Cardiac muscle cell (in vitro differentiated cells and primary cell): Measurements from ENCODE around the gene UBE2K. TPM values are rescaled to one million over a fixed set of nuclear protein-coding genes. Genes with fewer than 3 reads are reported as not detected.
"Not testable (repeated sequence)": the region's sequence is repeated elsewhere in the genome, so short reads cannot be mapped to it uniquely, and the experiment has no call there.

Experiments used
- DNase-seq, 2 donors: peaks; one replicate each; pipeline versions ENCODE4 v3.0.0 to v3.0.0-alpha.2; 2010 to 2017; ENCODE audit warnings: low read depth in 1 of 2, low spot score in 1 of 2
- H3K27ac ChIP-seq: fragments of 200-600 bp; sonication (generic); 2 replicates; pipeline ENCODE4 v1.5.1; 2016
- H3K27me3 ChIP-seq: fragments of 200-600 bp; sonication (generic); 2 replicates; pipeline ENCODE4 v1.6.0; 2016; ENCODE audit warnings: control low read depth
- H3K36me3 ChIP-seq: fragments of 200-600 bp; sonication (generic); 2 replicates; pipeline ENCODE4 v1.5.1; 2016; ENCODE audit warnings: control low read depth
- H3K4me1 ChIP-seq: fragments of 200-600 bp; sonication (generic); 2 replicates; pipeline ENCODE4 v1.8.1; 2017; ENCODE audit warnings: low read depth, mild to moderate bottlenecking, mixed run types
- H3K4me3 ChIP-seq: fragments of 200-600 bp; sonication (generic); 2 replicates; pipeline ENCODE4 v1.5.1; 2016; ENCODE audit warnings: mild to moderate bottlenecking
- H3K9me3 ChIP-seq: fragments of 200-600 bp; sonication (generic); 2 replicates; pipeline ENCODE4 v1.5.1; 2017; ENCODE audit warnings: low read depth, mild to moderate bottlenecking, control low read depth
- polyA plus RNA-seq: library from polyadenylated mRNA; unstranded; fragments of >200 nt; fragmentation: Nextera tagmentation; extraction: Ambion mirVana; gene quantifications from 2 replicates; pipeline ENCODE4 v1.2.1, GENCODE V29; 2016
- total RNA-seq: library from RNA; depleted of rRNA; stranded (reverse); fragments of >200 nt; gene quantifications from 2 replicates; pipeline ENCODE4 v1.2.3, GENCODE V29; 2016
- TF ChIP-seq, protein P1 (sequence below): IDR thresholded peaks from 2 replicates; pipeline ENCODE4 v1.5.1; 2012; ENCODE audit warnings: low read depth, mild to moderate bottlenecking, low read length

Gene UBE2K
- total and polyA plus RNA-seq, 2 experiments from 2014 or later, result 52.0 to 52.5 TPM

DNA sequence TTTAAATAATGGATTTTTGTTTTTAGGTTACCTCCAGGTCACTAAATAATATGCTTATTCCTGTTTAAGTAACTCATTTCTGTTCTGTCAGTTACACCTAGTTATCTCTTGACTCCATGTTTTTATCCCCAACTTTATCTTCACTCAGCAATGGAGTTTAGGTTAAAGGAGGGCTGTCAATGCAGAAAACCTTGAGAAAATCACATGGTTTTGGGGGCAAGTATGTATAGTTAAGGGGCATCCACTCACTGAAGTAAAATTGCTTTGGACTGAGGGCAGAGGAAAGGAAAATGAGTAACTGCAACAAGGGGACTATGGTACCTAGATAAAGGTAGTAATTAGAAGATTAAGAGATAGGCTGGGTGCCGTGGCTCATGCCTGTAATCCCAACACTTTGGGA is 87.1 kb downstream of the UBE2K start:
- peak overlapping the region; percentile 24 for H3K27ac ChIP-seq

DNA sequence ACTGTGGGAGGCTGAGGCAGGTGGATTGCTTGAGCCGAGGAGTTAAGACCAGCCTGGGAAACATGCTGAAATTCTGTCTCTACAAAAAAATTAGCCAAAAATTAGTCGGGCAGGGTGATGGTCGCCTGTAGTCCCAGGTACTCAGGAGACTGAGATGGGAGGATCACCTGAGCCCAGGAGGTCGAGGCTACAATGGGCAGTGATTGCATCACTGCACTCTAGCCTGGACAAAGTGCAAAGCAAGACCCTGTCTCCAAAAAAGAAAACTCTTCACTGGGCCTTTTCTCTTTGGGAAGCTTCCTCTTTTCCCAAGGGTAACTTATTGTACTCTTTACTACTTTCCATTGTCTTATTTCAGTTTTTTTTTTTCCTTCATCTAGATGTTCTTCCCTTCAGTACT is 88.9 kb downstream of the UBE2K start:
- no peaks in the 10 kb centered on the region for H3K27me3 ChIP-seq
- DNase-seq, result no peak
- H3K4me3 ChIP-seq, result no peak overlapping the region
- TF ChIP-seq, protein P1, sequence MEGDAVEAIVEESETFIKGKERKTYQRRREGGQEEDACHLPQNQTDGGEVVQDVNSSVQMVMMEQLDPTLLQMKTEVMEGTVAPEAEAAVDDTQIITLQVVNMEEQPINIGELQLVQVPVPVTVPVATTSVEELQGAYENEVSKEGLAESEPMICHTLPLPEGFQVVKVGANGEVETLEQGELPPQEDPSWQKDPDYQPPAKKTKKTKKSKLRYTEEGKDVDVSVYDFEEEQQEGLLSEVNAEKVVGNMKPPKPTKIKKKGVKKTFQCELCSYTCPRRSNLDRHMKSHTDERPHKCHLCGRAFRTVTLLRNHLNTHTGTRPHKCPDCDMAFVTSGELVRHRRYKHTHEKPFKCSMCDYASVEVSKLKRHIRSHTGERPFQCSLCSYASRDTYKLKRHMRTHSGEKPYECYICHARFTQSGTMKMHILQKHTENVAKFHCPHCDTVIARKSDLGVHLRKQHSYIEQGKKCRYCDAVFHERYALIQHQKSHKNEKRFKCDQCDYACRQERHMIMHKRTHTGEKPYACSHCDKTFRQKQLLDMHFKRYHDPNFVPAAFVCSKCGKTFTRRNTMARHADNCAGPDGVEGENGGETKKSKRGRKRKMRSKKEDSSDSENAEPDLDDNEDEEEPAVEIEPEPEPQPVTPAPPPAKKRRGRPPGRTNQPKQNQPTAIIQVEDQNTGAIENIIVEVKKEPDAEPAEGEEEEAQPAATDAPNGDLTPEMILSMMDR, result no peak
- no peaks in the 10 kb centered on the region for H3K36me3 ChIP-seq
- no peaks in the 10 kb centered on the region for H3K9me3 ChIP-seq
- H3K4me1 ChIP-seq, result no peaks in the 10 kb centered on the region
- H3K27ac ChIP-seq, result no peak overlapping the region

More for the DNA sequence above, 87.1 kb downstream of the UBE2K start:
- no peaks in the 10 kb centered on the region for H3K36me3 ChIP-seq
- H3K27me3 ChIP-seq, result no peaks in the 10 kb centered on the region
- no peaks in the 10 kb centered on the region for H3K9me3 ChIP-seq
- no peak for DNase-seq
- H3K4me3 ChIP-seq, result no peak overlapping the region
- TF ChIP-seq, protein P1, result no peak
- H3K4me1 ChIP-seq, result no peaks in the 10 kb centered on the region

DNA sequence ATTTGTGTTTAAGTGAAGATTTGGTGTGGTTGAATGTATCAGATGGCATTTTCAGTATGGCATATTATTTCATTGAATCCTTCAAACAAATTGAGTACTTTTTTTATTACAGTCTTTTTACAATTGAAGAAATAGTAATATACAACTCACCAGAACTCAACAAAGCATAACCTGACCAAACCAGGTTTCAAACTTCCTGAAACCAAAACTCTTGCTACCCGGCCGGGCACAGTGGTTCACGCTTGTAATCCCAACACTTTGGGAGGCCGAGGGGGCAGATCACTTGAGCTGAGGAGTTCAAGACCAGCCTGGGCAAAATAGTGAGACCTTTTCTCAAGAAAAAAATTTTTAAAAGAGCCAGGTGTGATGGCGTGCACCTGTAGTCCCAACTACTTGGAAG is 94.2 kb downstream of the UBE2K start:
- Histone ChIP-seq H3K4me1 (no peaks in the 10 kb centered on the region), H3K9me3 (no peaks in the 10 kb centered on the region), H3K36me3 (no peaks in the 10 kb centered on the region), H3K4me3 (no peak overlapping the region), H3K27me3 (no peaks in the 10 kb centered on the region), H3K27ac (no peak overlapping the region)
- no peak for DNase-seq
- TF ChIP-seq, protein P1, result no peak

DNA sequence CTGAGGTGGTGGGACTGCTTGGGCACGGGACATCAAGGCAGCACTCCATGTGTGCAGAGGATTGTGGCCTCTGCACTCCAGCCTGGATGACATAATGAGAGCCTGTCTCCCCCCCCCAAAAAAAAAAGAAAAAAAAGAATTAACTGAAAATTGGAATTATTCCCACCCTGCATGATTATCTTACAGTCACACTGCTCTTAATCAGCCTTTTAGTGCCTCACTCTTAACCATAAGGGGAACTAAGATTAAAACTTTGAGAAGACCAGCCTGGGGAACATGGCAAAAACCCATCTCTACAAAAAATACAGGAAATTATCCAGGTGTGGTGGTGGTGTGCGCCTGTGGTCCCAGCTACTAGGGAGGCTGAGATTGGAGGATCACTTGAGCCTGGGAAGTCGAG is 94.6 kb downstream of the UBE2K start:
- TF ChIP-seq, protein P1, result no peak
- Histone ChIP-seq H3K27ac (no peak overlapping the region), H3K27me3 (no peaks in the 10 kb centered on the region), H3K9me3 (no peaks in the 10 kb centered on the region), H3K36me3 (no peaks in the 10 kb centered on the region), H3K4me1 (no peaks in the 10 kb centered on the region), H3K4me3 (no peak overlapping the region)
- no peak for DNase-seq

DNA sequence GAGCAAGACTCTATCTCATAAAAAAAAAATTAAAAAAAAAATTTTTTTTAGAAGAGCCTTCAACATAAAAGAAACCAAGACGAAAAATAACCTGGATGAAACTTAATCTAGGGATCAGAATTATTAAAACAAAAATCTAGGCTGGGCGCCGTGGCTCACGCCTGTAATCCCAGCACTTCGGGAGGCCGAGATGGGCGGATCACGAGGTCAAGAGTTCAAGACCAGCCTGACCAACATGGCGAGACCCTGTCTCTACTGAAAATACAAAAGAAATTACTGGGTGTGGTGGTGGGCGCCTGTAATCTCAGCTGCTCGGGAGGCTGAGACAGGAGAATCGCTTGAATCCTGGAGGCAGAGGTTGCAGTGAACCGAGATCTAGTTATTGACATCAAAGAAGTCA is 95.0 kb downstream of the UBE2K start:
- not testable (repeated sequence) for H3K9me3 ChIP-seq, H3K4me3 ChIP-seq, H3K36me3 ChIP-seq, H3K27ac ChIP-seq, H3K4me1 ChIP-seq, H3K27me3 ChIP-seq, DNase-seq

DNA sequence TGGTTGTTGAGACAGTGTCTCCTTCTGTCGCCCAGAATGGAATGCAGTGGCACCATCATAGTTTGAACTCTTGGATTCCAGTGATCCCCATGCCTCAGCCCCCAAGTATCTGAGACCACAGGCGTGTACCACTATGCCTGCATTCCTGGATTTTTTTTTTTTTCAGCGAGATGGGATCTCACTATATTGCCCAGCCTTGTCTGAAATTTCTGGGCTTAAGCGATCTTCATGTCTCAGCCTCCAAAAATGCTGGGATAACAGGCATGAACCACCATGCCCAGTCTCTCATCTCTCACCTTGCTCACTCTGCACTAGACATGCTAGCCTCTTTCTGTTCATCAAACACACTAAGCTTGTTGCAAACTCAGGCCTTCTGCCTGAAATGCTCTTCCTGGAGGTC is 104.1 kb downstream of the UBE2K start:
- TF ChIP-seq, protein P1, result no peak
- no peaks in the 10 kb centered on the region for H3K27me3 ChIP-seq
- DNase-seq, result no peak
- H3K27ac ChIP-seq, result no peak overlapping the region
- no peak overlapping the region for H3K4me3 ChIP-seq
- no peaks in the 10 kb centered on the region for H3K36me3 ChIP-seq
- no peaks in the 10 kb centered on the region for H3K4me1 ChIP-seq
- no peaks in the 10 kb centered on the region for H3K9me3 ChIP-seq
